Measurements from ENCODE around the gene ADGRL1.

DNA sequence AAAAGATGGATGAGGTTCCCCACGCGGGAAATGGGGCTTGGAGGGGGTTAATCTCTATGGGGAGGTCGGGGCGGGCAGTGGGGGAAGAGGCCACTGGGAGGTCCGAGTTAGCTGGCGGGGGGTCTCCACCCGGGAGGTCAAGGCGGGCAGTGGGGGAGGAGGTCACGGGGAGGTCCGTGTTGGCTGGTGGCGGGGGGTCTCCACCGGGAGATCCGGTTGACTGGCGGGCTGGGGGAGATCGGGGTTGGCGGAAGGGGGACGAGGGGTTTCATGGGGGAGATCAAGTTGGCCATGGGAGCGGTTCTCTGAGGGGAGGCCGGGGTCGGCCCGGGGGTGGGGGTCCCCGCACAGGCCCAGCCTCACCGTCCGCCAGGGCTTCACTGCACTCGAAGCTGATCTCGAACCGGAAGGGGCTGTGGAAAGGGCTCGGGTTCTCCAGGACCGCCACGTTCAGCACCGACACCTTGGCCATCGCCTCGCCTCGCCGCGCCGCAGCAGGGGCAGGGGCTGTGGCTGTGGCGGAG, 69.9 kb downstream of the ADGRL1 start:
- TF ChIP-seq SMC3 (IDR thresholded peaks at IDR 0.05; ENCODE audit: low read depth, low read length) (no peak), POLR2AphosphoS5 (IDR thresholded peaks at IDR 0.05; ENCODE audit: low read depth, low read length) (no peak), TAF1 (IDR thresholded peaks at IDR 0.05; ENCODE audit: borderline replicate concordance, low read depth, low read length) (no peak), GABPA (IDR thresholded peaks at IDR 0.05; ENCODE audit: low read depth) (no peak), RAD21 (IDR thresholded peaks at IDR 0.05; ENCODE audit: low read length) (no peak)
- TF ChIP-seq, protein P1, sequence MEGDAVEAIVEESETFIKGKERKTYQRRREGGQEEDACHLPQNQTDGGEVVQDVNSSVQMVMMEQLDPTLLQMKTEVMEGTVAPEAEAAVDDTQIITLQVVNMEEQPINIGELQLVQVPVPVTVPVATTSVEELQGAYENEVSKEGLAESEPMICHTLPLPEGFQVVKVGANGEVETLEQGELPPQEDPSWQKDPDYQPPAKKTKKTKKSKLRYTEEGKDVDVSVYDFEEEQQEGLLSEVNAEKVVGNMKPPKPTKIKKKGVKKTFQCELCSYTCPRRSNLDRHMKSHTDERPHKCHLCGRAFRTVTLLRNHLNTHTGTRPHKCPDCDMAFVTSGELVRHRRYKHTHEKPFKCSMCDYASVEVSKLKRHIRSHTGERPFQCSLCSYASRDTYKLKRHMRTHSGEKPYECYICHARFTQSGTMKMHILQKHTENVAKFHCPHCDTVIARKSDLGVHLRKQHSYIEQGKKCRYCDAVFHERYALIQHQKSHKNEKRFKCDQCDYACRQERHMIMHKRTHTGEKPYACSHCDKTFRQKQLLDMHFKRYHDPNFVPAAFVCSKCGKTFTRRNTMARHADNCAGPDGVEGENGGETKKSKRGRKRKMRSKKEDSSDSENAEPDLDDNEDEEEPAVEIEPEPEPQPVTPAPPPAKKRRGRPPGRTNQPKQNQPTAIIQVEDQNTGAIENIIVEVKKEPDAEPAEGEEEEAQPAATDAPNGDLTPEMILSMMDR (IDR thresholded peaks at IDR 0.05): no peak
